Vagina (tissue), 2 donors: ENCODE results near the gene HRH3. TPM values are rescaled to one million over a fixed set of nuclear protein-coding genes. Genes with fewer than 3 reads are reported as not detected.

Source experiments
- DNase-seq, 2 donors: peaks; one replicate each; pipeline ENCODE4 v3.0.0-alpha.2; 2017; ENCODE audit errors: extremely low spot score in 2 of 2
- H3K27ac ChIP-seq: fragments of 200-600 bp; sonication (generic); one replicate; pipeline ENCODE4 v1.5.1; 2019
- H3K27me3 ChIP-seq: fragments of 200-600 bp; sonication (generic); one replicate; pipeline ENCODE4 v1.5.1; 2019
- H3K36me3 ChIP-seq, 2 donors: fragments of 200-600 bp; sonication (generic); one replicate each; pipeline ENCODE4 v1.5.1; 2017 to 2019
- H3K4me1 ChIP-seq: fragments of 200-600 bp; sonication (generic); one replicate; pipeline ENCODE4 v1.5.1; 2019
- H3K4me3 ChIP-seq, 2 donors: fragments of 200-600 bp; sonication (generic); 1 replicate in 1 of 2; 2 replicates in 1 of 2; pipeline ENCODE4 v1.5.1; 2016 to 2019
- H3K9me3 ChIP-seq: fragments of 200-600 bp; sonication (generic); one replicate; pipeline ENCODE4 v1.5.1; 2019
- POLR2A ChIP-seq, 2 donors: fragments of 450-650 bp; IDR thresholded peaks; one replicate each; pipeline ENCODE4 v1.6.1; 2017; ENCODE audit warnings: antibody characterized with exemption in 2 of 2, mild to moderate bottlenecking in 2 of 2, moderate library complexity in 2 of 2
- POLR2AphosphoS5 ChIP-seq, 2 donors: sonication (generic); formaldehyde crosslinking; IDR thresholded peaks; one replicate each; pipeline ENCODE4 v1.9.0; 2017; ENCODE audit warnings: antibody characterized with exemption in 2 of 2, mild to moderate bottlenecking in 2 of 2, low read depth in 1 of 2; ENCODE audit not compliant: insufficient read depth in 1 of 2
- intact Hi-C: fragments of 100-400 bp; cut with DNase I; formaldehyde crosslinking; loops from one replicate; pipeline ENCODE4 v1.15.1; 2023
- total RNA-seq: library from RNA; depleted of rRNA; stranded (reverse); fragments of >200 nt; gene quantifications from one replicate; pipeline ENCODE4 v1.2.3, GENCODE V29; 2016
- TF ChIP-seq, protein P1 (sequence below), 3 experiments: fragments of 450-650 bp in 2 of 3; fragments of 200-600 bp in 1 of 3; sonication (generic) in 1 of 3; IDR thresholded peaks; one replicate each; pipeline ENCODE4 v1.5.1; 2017 to 2019; ENCODE audit warnings: antibody characterized with exemption in 3 of 3, mild to moderate bottlenecking in 2 of 3, moderate library complexity in 2 of 3

HRH3 gene
- total RNA-seq, 1 donor from 2014 or later, result not detected

DNA sequence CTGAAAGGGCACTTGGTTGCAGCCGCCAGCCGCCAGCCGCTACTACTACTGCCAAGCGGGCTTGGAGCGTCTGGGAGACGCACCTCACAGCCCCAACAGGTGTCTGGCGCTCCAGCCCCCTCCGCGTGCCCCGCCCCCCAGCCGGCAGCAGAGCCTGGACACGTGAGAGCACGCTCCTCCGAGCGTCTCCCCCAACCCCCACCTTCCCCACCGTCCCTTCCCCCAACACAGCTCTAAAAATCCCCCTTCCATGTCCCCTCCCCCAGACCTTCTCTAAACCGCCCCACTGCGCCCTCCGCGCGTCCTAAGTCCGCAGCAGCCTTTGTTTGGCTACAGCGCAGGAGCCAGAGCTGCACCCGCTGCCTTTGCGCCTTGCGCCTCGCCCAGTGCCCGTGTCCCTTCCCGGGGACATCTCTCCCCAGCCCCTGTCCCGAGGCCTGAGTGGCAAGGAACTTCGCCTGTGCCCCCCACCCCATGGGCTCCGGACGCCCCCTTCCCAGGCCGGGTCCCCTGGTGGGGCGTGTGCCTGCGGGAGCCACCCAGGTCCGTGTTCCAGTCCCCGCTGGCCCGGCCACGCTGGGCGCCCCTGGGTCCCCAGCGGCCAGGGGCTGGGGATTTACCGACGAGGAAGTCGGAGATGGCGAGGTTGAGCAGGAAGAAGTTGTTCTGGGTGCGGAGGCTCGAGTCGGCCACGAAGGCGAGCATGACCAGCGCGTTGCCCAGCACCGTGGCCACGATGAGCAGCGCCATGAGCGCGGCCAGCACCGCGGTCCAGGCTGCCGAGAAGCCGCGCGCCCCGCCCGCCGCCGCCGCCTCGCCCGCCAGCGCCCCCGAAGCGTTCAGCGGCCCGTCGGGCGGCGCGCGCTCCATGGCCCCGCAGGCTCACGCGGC is 732 bp downstream of the HRH3 start:
- Histone ChIP-seq H3K9me3 (no peaks in the 10 kb centered on the region), H3K27ac (no peak overlapping the region), H3K27me3 (peaks cover 11% of the 10 kb centered on the region), H3K4me1 (peaks cover 22% of the 10 kb centered on the region), H3K36me3 (no peaks in the 10 kb centered on the region), H3K4me3 (peak overlapping the region in 1 of 2 donors; percentile 42)
- intact Hi-C loops, result no loop called here
- DNase-seq, result no peak
- TF ChIP-seq POLR2A (IDR thresholded peaks at IDR 0.05), result no peak
- TF ChIP-seq, protein P1, sequence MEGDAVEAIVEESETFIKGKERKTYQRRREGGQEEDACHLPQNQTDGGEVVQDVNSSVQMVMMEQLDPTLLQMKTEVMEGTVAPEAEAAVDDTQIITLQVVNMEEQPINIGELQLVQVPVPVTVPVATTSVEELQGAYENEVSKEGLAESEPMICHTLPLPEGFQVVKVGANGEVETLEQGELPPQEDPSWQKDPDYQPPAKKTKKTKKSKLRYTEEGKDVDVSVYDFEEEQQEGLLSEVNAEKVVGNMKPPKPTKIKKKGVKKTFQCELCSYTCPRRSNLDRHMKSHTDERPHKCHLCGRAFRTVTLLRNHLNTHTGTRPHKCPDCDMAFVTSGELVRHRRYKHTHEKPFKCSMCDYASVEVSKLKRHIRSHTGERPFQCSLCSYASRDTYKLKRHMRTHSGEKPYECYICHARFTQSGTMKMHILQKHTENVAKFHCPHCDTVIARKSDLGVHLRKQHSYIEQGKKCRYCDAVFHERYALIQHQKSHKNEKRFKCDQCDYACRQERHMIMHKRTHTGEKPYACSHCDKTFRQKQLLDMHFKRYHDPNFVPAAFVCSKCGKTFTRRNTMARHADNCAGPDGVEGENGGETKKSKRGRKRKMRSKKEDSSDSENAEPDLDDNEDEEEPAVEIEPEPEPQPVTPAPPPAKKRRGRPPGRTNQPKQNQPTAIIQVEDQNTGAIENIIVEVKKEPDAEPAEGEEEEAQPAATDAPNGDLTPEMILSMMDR (IDR thresholded peaks at IDR 0.05), result no peak
- TF ChIP-seq POLR2AphosphoS5 (IDR thresholded peaks at IDR 0.05; ENCODE audit: insufficient read depth in 1 of 2, low read depth in 1 of 2), result no peak

DNA sequence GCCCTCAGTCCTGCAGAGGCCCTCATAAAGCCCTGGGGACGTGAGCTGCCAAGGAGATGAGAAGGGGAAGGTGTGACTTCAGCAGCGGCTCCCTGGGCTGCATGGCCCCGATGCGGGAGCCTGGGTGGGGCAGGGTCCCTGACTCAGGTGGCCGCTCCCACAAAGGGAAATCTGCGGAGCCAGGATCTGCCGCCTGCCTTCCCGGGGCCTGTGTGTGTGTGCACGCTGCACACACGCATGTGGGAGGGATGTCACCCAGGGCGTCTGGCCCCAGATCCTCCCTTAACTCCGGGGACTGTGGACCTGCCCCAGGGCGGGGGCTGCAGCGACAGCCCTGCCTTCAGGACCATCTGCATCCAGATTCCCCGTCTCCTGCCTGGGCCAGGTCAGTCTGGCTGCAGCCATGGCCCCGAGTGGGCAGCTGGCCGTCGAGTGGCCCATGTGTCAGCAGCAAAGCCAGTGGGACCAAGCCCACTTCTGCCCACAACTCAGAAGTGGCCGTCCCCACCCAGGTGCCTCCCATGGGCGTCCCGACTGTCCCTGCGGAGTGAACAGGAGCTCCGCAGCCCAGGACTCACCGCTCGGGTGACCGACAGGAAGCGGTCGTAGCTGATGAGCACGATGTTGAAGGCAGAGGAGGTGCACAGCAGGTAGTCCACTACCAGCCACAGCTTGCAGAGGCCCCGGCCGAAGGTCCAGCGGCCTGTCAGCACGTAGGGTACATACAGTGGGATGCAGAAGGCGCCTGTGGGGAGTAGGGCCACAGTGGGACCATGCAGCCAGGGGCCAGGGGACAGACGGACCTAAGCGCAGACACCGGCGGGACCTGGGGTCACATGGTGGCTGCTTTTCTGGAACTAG is 1.9 kb downstream of the HRH3 start:
- intact Hi-C loops, result no loop called here
- Histone ChIP-seq H3K4me1 (peaks cover 22% of the 10 kb centered on the region), H3K27ac (no peak overlapping the region), H3K36me3 (no peaks in the 10 kb centered on the region), H3K9me3 (no peaks in the 10 kb centered on the region), H3K27me3 (peaks cover 11% of the 10 kb centered on the region), H3K4me3 (no peak overlapping the region)
- TF ChIP-seq, protein P1 (IDR thresholded peaks at IDR 0.05), result no peak
- TF ChIP-seq POLR2A (IDR thresholded peaks at IDR 0.05), result no peak
- no peak for TF ChIP-seq POLR2AphosphoS5 (IDR thresholded peaks at IDR 0.05; ENCODE audit: insufficient read depth in 1 of 2, low read depth in 1 of 2)
- DNase-seq, result no peak

DNA sequence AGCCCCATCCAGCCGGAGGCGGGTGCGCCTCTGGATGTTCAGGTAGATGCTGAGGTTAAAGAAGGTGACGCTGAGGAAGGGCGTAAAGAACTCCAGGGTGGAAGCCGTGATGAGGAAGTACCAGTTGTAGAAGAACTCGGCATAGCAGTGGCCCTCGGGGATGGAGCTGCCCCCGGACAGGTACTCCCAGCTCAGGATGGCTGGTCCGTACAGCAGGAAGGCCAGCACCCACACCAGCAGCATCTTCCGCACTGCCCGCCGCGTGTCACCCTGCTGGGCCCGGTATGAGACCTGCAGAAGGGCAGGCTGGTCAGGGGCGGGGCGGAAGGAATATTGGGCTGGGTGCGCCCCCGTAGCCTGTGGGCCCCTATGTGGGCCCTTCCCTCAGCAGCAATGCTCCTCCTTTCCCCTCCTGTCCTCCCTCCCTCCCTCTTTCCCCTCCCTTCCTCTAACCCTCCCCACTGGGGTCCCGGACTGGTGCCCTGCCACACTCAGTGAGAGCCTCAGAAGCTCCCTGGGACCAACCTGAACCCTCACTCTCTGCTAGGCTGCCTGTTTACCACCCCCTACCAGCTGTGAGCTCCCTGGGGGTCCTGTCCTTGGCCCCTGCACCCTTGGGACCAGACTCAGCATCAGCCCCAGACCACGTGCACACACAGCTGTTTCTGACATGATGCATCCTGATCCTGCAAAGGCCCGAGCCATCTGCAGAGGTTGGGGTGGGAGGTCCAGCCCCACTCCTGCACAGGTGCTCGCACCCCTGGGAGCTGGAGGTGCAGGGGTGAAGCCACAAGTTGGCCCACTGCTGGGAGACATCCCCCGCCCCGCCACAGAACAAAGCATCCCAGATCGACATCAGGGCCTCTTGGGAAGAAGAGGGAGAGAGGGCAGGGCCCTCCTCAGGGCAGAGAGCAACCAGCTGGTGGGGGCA is 3.2 kb downstream of the HRH3 start:
- no peaks in the 10 kb centered on the region for H3K9me3 ChIP-seq
- intact Hi-C loops, result no loop called here
- peaks cover 22% of the 10 kb centered on the region for H3K4me1 ChIP-seq
- H3K4me3 ChIP-seq, result no peak overlapping the region
- DNase-seq, result no peak
- H3K36me3 ChIP-seq, result no peaks in the 10 kb centered on the region
- peaks cover 8% of the 10 kb centered on the region for H3K27me3 ChIP-seq
- TF ChIP-seq POLR2AphosphoS5 (IDR thresholded peaks at IDR 0.05; ENCODE audit: insufficient read depth in 1 of 2, low read depth in 1 of 2) (no peak), POLR2A (IDR thresholded peaks at IDR 0.05) (no peak)
- TF ChIP-seq, protein P1 (IDR thresholded peaks at IDR 0.05), result no peak
- H3K27ac ChIP-seq, result no peak overlapping the region

DNA sequence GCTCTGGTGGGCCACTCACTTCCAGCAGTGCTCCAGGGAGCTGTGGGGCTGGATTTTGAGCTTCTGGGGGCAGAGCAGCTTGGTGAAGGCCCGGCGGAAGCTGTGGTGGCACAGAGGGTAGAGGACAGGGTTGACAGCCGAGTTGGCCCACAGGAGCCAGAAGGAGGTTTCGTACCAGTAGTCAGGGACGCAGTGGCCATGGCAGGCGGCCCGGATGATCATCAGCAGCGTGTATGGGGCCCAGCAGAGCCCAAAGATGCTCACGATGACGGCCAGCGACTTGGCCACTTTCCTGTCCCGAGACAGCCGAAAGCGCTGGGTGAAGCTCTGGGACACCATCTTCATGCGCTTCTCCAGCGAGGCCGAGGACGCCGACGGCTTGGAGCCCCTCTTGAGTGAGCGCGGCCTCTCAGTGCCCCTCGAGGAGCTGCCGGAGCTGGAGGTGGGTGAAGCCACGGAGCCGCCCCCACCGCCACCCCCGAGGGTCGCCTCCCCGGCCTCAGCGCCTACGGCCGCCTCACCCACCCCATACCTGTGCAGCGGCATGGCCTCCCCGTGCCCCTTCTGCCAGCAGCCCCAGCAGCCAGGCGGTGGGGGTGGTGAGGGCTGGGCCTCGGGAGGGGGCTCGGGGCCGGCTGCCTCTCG is 4.0 kb downstream of the HRH3 start:
- H3K27me3 ChIP-seq, result peaks cover 5% of the 10 kb centered on the region
- no peaks in the 10 kb centered on the region for H3K9me3 ChIP-seq
- TF ChIP-seq POLR2A (IDR thresholded peaks at IDR 0.05) (no peak), POLR2AphosphoS5 (IDR thresholded peaks at IDR 0.05; ENCODE audit: insufficient read depth in 1 of 2, low read depth in 1 of 2) (no peak)
- TF ChIP-seq, protein P1 (IDR thresholded peaks at IDR 0.05), result no peak
- intact Hi-C loops, result no loop called here
- H3K36me3 ChIP-seq, result no peaks in the 10 kb centered on the region
- DNase-seq, result no peak
- no peak overlapping the region for H3K4me3 ChIP-seq
- H3K27ac ChIP-seq, result no peak overlapping the region
- H3K4me1 ChIP-seq, result peaks cover 18% of the 10 kb centered on the region
